Heart left ventricle (tissue), 13 donors: ENCODE results near the gene SFSWAP.
"Not testable (repeated sequence)": the region's sequence is repeated elsewhere in the genome, so short reads cannot be mapped to it uniquely, and the experiment has no call there.

ENCODE experiments used
- CTCF ChIP-seq, 12 donors: fragments of 200-600 bp; sonication (generic) in 4 of 12; IDR thresholded peaks; one replicate each; pipeline versions ENCODE4 v1.5.0 to v1.8.0; 2018 to 2022; ENCODE audit warnings: antibody characterized with exemption in 12 of 12, mild to moderate bottlenecking in 5 of 12
- POLR2A ChIP-seq, 2 donors: fragments of 450-650 bp; IDR thresholded peaks; one replicate each; pipeline ENCODE4 v1.6.1; 2017; ENCODE audit warnings: antibody characterized with exemption in 2 of 2, mild to moderate bottlenecking in 2 of 2, moderate library complexity in 2 of 2
- donor health status: ischemic (EF 13 %, LVEDD 7.1; RV severe dilation, severe dysfunction).
- donor health status: DM: no; HTN: yes; CAD: no.
- donor health status: DM: no; HTN: no; CAD: no.
- donor health status: ischemic (EF 25% LVEDD 6.9; RV normal size, moderate dysfunction).
- donor health status: ischemic (EF 25% LVEDD 5.7; RV mildly dilated, moderate dysfunction).
- donor health status: ischemic (EF 35%, LVEDD 5.7; RV mildly dilated, moderate dysfunction).
- donor health status: nonischemic (EF 11% LVEDD 7.7; RV severe dilation, severe dysfunction).
- donor health status: DM: yes; HTN: yes; CAD: no.
- donor health status: PGD.
- donor health status: ischemic (EF 29% LVEDD 5.4; RV normal size, mild dysfunction).
- donor health status: nonischemic (EF 23%, LVEDD 6.1; RV moderate dilation, normal function).

- not testable (repeated sequence) for TF ChIP-seq CTCF, POLR2A (IDR thresholded peaks at IDR 0.05)
These were observed 33.8 kb downstream of the SFSWAP start for GRCh38 chr12:131744675-131745074.
